Left ventricle myocardium inferior (tissue), 1 donor: ENCODE data around the gene HSD17B13. TPM values are rescaled to one million over a fixed set of nuclear protein-coding genes. Genes with fewer than 3 reads are reported as not detected.

Experiments
- DNase-seq: peaks from one replicate; pipeline ENCODE4 v3.0.0-alpha.2; 2020
- H3K27ac ChIP-seq: fragments of 200-600 bp; replicated peaks from 2 replicates; pipeline ENCODE4 v1.8.0; 2021
- H3K27me3 ChIP-seq: fragments of 200-600 bp; 2 replicates; pipeline ENCODE4 v1.8.0; 2021; ENCODE audit warnings: low read depth
- H3K36me3 ChIP-seq: fragments of 200-600 bp; 2 replicates; pipeline ENCODE4 v1.8.0; 2021
- H3K4me1 ChIP-seq: fragments of 200-600 bp; 2 replicates; pipeline ENCODE4 v1.8.0; 2021
- H3K4me3 ChIP-seq: fragments of 200-600 bp; 2 replicates; pipeline ENCODE4 v1.8.0; 2021; ENCODE audit warnings: mild to moderate bottlenecking, moderate library complexity
- H3K9me3 ChIP-seq: fragments of 200-600 bp; replicated peaks from 2 replicates; pipeline ENCODE4 v1.8.0; 2021
- intact Hi-C: fragments of 100-400 bp; cut with micrococcal nuclease; formaldehyde crosslinking; loops from one replicate; pipeline ENCODE4 v1.11.0; 2022
- total RNA-seq: library from RNA; stranded (reverse); fragmentation: NEBNext Ultra II Directional; extraction: Animal tissue kit (Norgen Biotek cat#: 25700); gene quantifications from one replicate; pipeline ENCODE4 v1.2.1, GENCODE V29; 2021
- TF ChIP-seq, protein P1 (sequence below): fragments of 200-600 bp; IDR thresholded peaks from 2 replicates; pipeline ENCODE4 v1.8.0; 2021; ENCODE audit warnings: antibody characterized with exemption, mild to moderate bottlenecking, borderline replicate concordance
- donor health status: DM: no; HTN: yes; CAD: no; lungs with severe emphysema.

Gene HSD17B13
- total RNA-seq, 1 donor from 2014 or later, result 0.08 TPM

DNA sequence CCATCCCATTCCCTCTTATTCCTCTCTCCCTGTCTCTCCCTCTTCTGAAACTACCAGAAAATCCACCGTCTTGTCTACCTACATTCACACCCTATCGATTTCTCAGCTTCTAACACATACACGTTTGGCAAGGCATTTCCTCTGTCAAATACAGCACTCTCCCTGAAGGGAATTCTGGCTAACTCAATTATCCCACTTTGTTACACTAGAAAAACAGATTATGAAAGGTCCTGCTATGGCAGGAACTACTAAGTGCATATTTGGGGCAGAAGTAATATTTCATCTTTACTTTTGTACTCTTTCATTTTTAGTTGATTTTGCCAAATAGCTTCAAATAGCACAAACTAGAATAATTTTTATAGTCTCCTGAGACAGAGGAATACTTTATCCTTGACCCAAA, 55.7 kb downstream of the HSD17B13 start:
- no peak overlapping the region for H3K4me3 ChIP-seq
- peaks cover 3% of the 10 kb centered on the region for H3K4me1 ChIP-seq
- H3K27ac ChIP-seq, result no peak overlapping the region
- intact Hi-C loops, result loop anchor here (10.0 kb wide), 1 partner anchor 198 kb away; no protein-coding TSS in a partner anchor
- TF ChIP-seq, protein P1, sequence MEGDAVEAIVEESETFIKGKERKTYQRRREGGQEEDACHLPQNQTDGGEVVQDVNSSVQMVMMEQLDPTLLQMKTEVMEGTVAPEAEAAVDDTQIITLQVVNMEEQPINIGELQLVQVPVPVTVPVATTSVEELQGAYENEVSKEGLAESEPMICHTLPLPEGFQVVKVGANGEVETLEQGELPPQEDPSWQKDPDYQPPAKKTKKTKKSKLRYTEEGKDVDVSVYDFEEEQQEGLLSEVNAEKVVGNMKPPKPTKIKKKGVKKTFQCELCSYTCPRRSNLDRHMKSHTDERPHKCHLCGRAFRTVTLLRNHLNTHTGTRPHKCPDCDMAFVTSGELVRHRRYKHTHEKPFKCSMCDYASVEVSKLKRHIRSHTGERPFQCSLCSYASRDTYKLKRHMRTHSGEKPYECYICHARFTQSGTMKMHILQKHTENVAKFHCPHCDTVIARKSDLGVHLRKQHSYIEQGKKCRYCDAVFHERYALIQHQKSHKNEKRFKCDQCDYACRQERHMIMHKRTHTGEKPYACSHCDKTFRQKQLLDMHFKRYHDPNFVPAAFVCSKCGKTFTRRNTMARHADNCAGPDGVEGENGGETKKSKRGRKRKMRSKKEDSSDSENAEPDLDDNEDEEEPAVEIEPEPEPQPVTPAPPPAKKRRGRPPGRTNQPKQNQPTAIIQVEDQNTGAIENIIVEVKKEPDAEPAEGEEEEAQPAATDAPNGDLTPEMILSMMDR, result no peak
- no peaks in the 10 kb centered on the region for H3K36me3 ChIP-seq
- no peak for DNase-seq
- no peaks in the 10 kb centered on the region for H3K27me3 ChIP-seq
- H3K9me3 ChIP-seq, result no peaks in the 10 kb centered on the region

DNA sequence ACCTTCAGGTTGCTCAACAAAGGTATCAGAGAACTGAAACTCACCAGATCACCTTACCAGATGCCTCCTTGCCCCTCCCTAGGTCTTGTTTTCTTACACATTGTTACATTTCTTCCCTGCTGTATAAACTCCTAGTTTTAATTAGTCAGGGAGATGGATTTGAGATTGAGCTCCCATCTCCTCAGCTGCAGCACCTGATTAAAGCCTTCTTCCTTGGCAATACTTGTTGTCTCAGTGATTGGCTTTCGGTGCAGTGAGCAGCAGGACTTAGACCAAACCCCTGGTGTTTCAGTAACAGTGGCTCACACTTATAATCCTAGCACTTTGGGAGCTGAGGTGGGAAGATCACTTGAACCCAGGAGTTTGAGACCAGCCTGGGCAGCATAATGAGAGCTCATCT, 59.8 kb downstream of the HSD17B13 start:
- H3K4me3 ChIP-seq, result no peak overlapping the region
- H3K27me3 ChIP-seq, result no peaks in the 10 kb centered on the region
- H3K36me3 ChIP-seq, result no peaks in the 10 kb centered on the region
- intact Hi-C loops, result loop anchor here (10.0 kb wide), 1 partner anchor 202 kb away; no protein-coding TSS in a partner anchor
- no peak for DNase-seq
- TF ChIP-seq, protein P1, result no peak
- H3K27ac ChIP-seq, result no peak overlapping the region
- H3K9me3 ChIP-seq, result no peaks in the 10 kb centered on the region
- no peaks in the 10 kb centered on the region for H3K4me1 ChIP-seq

DNA sequence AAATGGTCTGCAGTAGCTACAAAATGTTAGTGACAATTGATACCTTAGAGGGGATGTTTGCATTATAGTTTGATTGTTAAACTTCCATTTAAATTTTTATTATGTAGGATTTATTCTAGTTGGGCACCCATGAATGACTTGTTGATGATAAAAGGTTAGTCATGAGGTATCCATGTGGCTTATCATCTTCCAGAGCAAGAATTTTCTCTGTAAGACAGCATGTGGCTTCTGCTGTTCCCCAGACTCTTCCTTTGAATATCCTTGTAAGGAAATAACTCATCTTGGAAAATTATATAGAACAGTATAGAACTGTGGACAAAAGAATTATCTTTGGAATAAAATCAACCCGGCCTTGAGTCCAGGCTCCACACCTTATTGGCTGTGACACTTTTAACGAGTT, 62.2 kb downstream of the HSD17B13 start:
- Histone ChIP-seq H3K4me3 (no peak overlapping the region), H3K27ac (no peak overlapping the region), H3K4me1 (no peaks in the 10 kb centered on the region), H3K27me3 (no peaks in the 10 kb centered on the region), H3K36me3 (no peaks in the 10 kb centered on the region), H3K9me3 (no peaks in the 10 kb centered on the region)
- TF ChIP-seq, protein P1, result no peak
- DNase-seq, result no peak
- intact Hi-C loops, result loop anchor here (10.0 kb wide), 1 partner anchor 204 kb away; no protein-coding TSS in a partner anchor

DNA sequence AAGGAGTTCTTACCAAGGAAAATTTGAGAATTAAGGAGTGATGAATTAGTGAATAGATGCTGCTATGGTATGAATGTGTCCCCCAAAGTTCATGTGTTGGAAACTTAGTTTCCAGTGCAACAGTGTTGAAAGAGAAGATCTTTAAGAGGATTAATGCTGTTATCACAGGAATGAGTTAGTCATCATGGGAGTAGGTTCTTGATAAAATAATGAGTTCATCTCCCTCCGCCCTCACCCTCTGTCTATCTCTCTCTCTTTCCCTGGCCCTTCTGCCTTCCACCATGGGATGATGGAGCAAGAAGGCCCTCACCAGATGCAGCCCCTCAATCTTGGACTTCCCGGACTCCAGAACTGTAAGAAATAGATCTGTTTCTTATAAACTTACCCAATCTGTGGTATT, 64.0 kb downstream of the HSD17B13 start:
- DNase-seq, result no peak
- Histone ChIP-seq H3K4me3 (no peak overlapping the region), H3K9me3 (no peaks in the 10 kb centered on the region), H3K4me1 (no peaks in the 10 kb centered on the region), H3K27ac (no peak overlapping the region), H3K27me3 (no peaks in the 10 kb centered on the region), H3K36me3 (no peaks in the 10 kb centered on the region)
- TF ChIP-seq, protein P1, result no peak
- intact Hi-C loops, result no loop called here

DNA sequence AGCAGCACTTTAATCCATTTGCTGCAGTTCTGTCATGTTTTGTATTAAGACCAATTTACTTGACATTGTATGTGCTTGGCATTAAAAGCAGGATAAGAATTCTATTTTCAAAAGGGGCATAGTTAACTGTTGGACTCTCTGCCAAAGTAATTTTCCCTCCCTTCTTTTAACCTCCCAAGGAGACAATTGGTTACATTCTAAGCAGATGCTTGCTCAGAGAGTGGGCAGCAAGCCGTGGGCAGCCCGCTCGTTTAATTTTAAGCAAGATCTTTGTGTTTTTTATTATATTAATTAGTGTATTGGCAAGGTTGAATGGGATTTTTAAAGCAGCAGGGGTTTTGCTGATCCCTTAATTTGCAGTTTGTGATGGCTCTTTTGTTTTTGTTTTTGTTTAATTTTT, 65.2 kb downstream of the HSD17B13 start:
- no peaks in the 10 kb centered on the region for H3K36me3 ChIP-seq
- H3K27me3 ChIP-seq, result no peaks in the 10 kb centered on the region
- H3K4me1 ChIP-seq, result no peaks in the 10 kb centered on the region
- intact Hi-C loops, result no loop called here
- no peak overlapping the region for H3K4me3 ChIP-seq
- DNase-seq, result no peak
- TF ChIP-seq, protein P1, result no peak
- H3K27ac ChIP-seq, result no peak overlapping the region
- H3K9me3 ChIP-seq, result no peaks in the 10 kb centered on the region
